ENCODE results near the gene PPIL3. TPM values are rescaled to one million over a fixed set of nuclear protein-coding genes. Genes with fewer than 3 reads are reported as not detected.

Gene PPIL3
- total RNA-seq, 4 donors from 2014 or later: 17.1 to 118 (median 39.1) TPM

DNA sequence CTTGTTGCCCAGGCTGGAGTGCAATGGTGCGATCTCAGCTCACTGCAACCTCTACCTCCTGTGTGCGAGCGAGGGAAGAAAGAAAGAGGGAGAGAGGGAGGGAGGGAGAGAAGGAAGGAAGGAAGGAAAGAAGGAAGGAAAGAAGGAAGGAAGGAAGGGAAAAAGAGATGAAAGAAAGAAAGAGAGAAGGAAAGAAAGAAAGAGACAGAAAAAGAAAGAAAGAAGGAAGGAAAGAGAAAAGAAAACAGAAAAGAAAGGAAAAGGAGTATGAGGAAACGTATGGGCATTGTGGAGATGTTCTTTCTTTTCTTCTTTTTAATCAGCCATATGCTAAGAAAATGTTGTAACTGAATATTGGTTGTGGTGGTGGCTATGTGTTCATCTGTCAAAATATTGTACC lies 40.9 kb downstream of the PPIL3 start:
- no peak for ATAC-seq
- 60 to 86% methylated on average over 1 to 4 of the region's 4 CpGs for WGBS, 2 donors (ENCODE audit: low coverage in 1 of 2)
- Histone ChIP-seq H3K9me3 (no peaks in the 10 kb centered on the region), H3K36me3 (peaks cover 5 to 28% of the 10 kb centered on the region in 2 donors), H3K27me3 (no peaks in the 10 kb centered on the region), H3K27ac (no peak overlapping the region), H3K4me1 (peaks cover 0 to 9% (median 0%) of the 10 kb centered on the region in 3 donors), H3K4me3 (no peak overlapping the region)
- no peak for TF ChIP-seq POLR2A (IDR thresholded peaks at IDR 0.05)
- no peak for TF ChIP-seq POLR2AphosphoS5 (IDR thresholded peaks at IDR 0.05)
- TF ChIP-seq, protein P1, sequence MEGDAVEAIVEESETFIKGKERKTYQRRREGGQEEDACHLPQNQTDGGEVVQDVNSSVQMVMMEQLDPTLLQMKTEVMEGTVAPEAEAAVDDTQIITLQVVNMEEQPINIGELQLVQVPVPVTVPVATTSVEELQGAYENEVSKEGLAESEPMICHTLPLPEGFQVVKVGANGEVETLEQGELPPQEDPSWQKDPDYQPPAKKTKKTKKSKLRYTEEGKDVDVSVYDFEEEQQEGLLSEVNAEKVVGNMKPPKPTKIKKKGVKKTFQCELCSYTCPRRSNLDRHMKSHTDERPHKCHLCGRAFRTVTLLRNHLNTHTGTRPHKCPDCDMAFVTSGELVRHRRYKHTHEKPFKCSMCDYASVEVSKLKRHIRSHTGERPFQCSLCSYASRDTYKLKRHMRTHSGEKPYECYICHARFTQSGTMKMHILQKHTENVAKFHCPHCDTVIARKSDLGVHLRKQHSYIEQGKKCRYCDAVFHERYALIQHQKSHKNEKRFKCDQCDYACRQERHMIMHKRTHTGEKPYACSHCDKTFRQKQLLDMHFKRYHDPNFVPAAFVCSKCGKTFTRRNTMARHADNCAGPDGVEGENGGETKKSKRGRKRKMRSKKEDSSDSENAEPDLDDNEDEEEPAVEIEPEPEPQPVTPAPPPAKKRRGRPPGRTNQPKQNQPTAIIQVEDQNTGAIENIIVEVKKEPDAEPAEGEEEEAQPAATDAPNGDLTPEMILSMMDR (IDR thresholded peaks at IDR 0.05): no peak
- no peak for TF ChIP-seq EP300 (IDR thresholded peaks at IDR 0.05)

DNA sequence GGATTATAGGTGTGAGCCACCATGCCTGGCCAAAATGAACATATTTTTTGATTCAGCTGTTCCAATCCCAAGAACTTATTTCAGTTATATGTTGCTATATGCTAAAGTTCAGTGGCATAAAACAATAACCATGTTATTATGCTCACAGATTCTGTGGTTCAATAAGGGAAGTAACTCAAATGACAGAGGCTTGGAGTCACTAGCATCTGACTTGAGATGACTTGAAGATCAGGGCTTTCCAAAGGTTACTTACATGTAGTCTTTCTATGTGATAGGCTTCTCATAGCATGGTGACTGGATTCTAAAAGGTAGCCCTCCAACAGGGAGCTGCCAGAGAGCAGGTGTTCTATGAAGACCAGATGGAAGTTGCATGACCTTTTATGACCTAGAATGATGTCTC lies 41.6 kb downstream of the PPIL3 start:
- Histone ChIP-seq H3K4me1 (peaks cover 0 to 2% (median 0%) of the 10 kb centered on the region in 3 donors), H3K27ac (no peak overlapping the region), H3K36me3 (peaks cover 0 to 22% of the 10 kb centered on the region in 2 donors), H3K4me3 (no peak overlapping the region), H3K9me3 (no peaks in the 10 kb centered on the region), H3K27me3 (no peaks in the 10 kb centered on the region)
- no peak for TF ChIP-seq POLR2A (IDR thresholded peaks at IDR 0.05)
- ATAC-seq: no peak

DNA sequence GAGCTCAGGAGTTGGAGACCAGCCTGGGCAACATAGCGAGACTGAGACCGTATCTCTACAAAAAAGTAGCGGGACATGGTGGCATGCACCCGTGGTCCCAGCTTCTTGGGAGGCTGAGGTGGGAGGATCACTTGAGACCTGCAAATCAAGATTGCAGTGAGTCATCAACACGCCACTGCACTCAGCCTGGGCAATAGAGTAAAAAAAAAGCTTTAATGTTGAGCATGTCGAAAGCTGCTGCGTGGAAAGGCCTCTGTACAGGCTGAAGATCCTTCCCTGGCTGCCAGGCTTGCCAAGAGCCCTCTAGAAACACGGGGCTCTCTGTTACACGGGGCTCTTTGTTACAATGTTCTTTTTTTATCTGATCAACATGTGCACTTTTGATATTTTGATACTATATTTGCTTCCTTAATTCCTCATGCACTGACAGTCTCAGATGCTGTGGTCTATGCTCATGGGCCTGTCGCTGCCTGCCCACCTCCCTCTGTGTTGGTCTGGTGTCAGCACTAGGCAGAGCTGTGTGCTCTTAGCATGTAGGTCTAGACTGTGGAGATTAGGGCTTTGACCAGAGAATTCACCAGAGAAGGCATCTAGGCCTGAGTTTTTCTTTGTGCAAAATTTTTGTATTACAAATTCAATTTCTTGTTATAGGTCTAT lies 43.1 kb downstream of the PPIL3 start:
- TF ChIP-seq EP300 (IDR thresholded peaks at IDR 0.05): no peak
- TF ChIP-seq POLR2AphosphoS5 (IDR thresholded peaks at IDR 0.05): no peak
- no peak for TF ChIP-seq POLR2A (IDR thresholded peaks at IDR 0.05)
- TF ChIP-seq, protein P1 (IDR thresholded peaks at IDR 0.05): no peak
- H3K27me3 ChIP-seq: no peaks in the 10 kb centered on the region
- WGBS, 2 donors (ENCODE audit: low coverage in 1 of 2): 86 to 91% methylated on average over 9 to 10 of the region's 10 CpGs
- no peak overlapping the region for H3K27ac ChIP-seq
- no peaks in the 10 kb centered on the region for H3K4me1 ChIP-seq
- no peaks in the 10 kb centered on the region for H3K9me3 ChIP-seq
- H3K4me3 ChIP-seq: no peak overlapping the region
- peaks cover 0 to 7% of the 10 kb centered on the region in 2 donors for H3K36me3 ChIP-seq
- ATAC-seq: no peak

DNA sequence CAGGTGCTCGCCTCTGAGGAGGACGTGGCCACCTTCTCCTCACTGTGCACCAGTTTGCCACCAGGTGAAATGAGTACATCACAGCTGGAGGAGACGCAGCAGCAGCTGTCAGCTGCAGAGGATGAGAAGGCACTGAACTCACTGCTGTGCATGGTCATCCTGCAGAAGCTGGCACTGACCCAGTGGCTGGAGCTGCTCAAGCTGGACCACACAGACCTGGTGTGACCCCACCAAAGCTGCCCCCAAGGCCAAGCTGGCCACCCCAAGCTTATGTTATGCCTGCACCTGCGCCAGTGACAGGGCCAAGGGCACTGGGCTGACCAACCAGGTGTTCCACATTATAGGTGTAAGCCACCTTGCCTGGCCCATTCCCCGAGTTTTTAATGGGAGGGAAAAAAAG lies 43.7 kb downstream of the PPIL3 start:
- ATAC-seq: no peak
- H3K4me3 ChIP-seq: no peak overlapping the region
- no peak for TF ChIP-seq POLR2AphosphoS5 (IDR thresholded peaks at IDR 0.05)
- TF ChIP-seq POLR2A (IDR thresholded peaks at IDR 0.05): no peak
- TF ChIP-seq, protein P1 (IDR thresholded peaks at IDR 0.05): no peak
- no peak for TF ChIP-seq EP300 (IDR thresholded peaks at IDR 0.05)
- H3K9me3 ChIP-seq: no peaks in the 10 kb centered on the region
- H3K4me1 ChIP-seq: no peaks in the 10 kb centered on the region
- H3K27me3 ChIP-seq: no peaks in the 10 kb centered on the region
- 100% methylated on average over 1 of the region's 5 CpGs; no CpG with 5 or more reads in 1 of the 2 donors for WGBS, 2 donors (ENCODE audit: low coverage in 1 of 2)
- peaks cover 0 to under 1% of the 10 kb centered on the region in 2 donors for H3K36me3 ChIP-seq
- no peak overlapping the region for H3K27ac ChIP-seq

DNA sequence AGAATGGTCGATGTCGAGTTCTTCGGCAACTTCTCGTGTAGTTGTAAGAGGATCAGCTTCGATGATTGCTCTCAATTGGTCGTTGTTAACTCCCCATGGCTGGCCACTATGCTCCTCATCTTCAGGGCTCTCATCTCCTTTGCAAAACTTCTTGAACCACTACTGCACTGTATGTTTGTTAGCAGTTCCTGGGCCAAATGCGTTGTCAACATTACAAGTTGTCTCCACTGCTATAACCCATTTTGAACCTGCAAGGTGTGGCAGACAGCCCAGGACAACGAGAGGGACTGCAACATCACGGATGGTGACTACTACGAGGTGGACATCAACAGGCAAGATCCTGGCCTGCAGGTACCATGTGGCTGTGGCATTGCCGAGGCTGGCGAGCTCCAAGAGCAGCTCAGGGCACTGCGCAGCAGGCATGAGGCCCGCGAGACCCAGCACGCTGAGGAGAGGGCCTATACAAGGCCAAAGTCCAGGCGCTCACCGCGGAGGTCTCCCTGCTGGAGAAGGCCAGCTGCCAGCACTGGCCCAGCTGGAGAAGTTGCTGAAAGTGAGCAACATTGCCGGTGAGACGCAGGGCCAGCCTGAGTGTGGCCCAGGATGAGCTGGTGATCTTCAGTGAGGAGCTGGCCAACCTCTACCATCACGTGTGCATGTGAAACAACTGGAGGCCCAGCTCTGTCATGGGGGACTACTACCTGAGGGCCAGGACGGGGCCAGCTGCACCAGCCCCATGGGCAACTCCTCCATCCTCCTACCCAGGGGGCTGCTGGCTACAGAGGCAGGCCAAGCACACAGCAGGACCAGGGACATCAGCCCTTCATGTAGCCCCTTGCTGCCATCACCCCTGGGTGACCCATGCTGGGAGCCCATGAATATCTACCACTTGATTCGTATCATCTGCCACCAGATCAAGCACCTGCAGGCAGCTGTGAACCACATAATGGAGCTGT lies 44.6 kb downstream of the PPIL3 start:
- H3K9me3 ChIP-seq: no peaks in the 10 kb centered on the region
- no peaks in the 10 kb centered on the region for H3K36me3 ChIP-seq
- no peaks in the 10 kb centered on the region for H3K4me1 ChIP-seq
- 94 to 98% methylated on average over 7 to 8 of the region's 24 CpGs for WGBS, 2 donors (ENCODE audit: low coverage in 1 of 2)
- H3K27ac ChIP-seq: no peak overlapping the region
- no peak for ATAC-seq
- no peak for TF ChIP-seq EP300 (IDR thresholded peaks at IDR 0.05)
- TF ChIP-seq POLR2A (IDR thresholded peaks at IDR 0.05): no peak
- TF ChIP-seq, protein P1 (IDR thresholded peaks at IDR 0.05): no peak
- no peak for TF ChIP-seq POLR2AphosphoS5 (IDR thresholded peaks at IDR 0.05)
- H3K4me3 ChIP-seq: no peak overlapping the region
- no peaks in the 10 kb centered on the region for H3K27me3 ChIP-seq

All from gastroesophageal sphincter (tissue), 4 donors.